B cell (primary cell): Measurements from ENCODE around the gene PPP1R27. TPM values are rescaled to one million over a fixed set of nuclear protein-coding genes. Genes with fewer than 3 reads are reported as not detected.
A peak's percentile ranks its signal among the peaks of the same experiment; 100 is the strongest.

Experiments
- ATAC-seq: fragments of 200-7000 bp; cut with Tn5 transposase; one replicate; pipeline ENCODE4 v1.10.0; 2021; ENCODE audit warnings: low read depth, mild to moderate bottlenecking, moderate number of reproducible peaks, moderate library complexity
- CTCF ChIA-PET: fragments of 350-600 bp; sonication (Branson Sonifier 250); formaldehyde crosslinking; loops from one replicate; lab custom pipeline; 2021; ENCODE audit warnings: antibody characterized with exemption, inconsistent platforms; lab: Charles Lee
- POLR2A ChIA-PET: fragments of 350-600 bp; sonication (Branson Sonifier 250); formaldehyde crosslinking; loops from one replicate; lab custom pipeline; 2021; ENCODE audit warnings: antibody characterized with exemption; lab: Charles Lee
- DNase-seq: peaks from one replicate; pipeline ENCODE4 v3.0.0; 2013
- H2AFZ ChIP-seq: 2 replicates; pipeline ENCODE4 v1.6.1; 2012; ENCODE audit warnings: mild to moderate bottlenecking, low read depth, low read length; ENCODE audit not compliant: insufficient read depth, poor library complexity, severe bottlenecking
- H3K27ac ChIP-seq, 2 donors: 1 replicate in 1 of 2; 2 replicates in 1 of 2; pipeline ENCODE4 v1.5.1; 2012 to 2013; ENCODE audit warnings: low read length in 2 of 2, mild to moderate bottlenecking in 2 of 2, moderate library complexity in 1 of 2
- H3K27me3 ChIP-seq, 4 experiments: fragments of 200-600 bp in 1 of 4; sonication (generic) in 1 of 4; replicated peaks in 1 of 4; 1 replicate in 2 of 4; 2 replicates in 2 of 4; pipeline versions ENCODE4 v1.6.1 to v1.7.0; 2013 to 2016; ENCODE audit warnings: low read length in 3 of 4, mild to moderate bottlenecking in 2 of 4, mixed read lengths in 1 of 4, moderate library complexity in 1 of 4; ENCODE audit not compliant: insufficient read depth in 4 of 4, control insufficient read depth in 3 of 4; ENCODE audit errors: control extremely low read depth in 1 of 4
- H3K36me3 ChIP-seq, 2 experiments: replicated peaks in 1 of 2; 1 replicate in 1 of 2; 2 replicates in 1 of 2; pipeline versions ENCODE4 v1.6.1 to v1.7.1; 2013; ENCODE audit warnings: low read length in 1 of 2; ENCODE audit not compliant: insufficient read depth in 2 of 2, control insufficient read depth in 1 of 2; ENCODE audit errors: control extremely low read depth in 1 of 2, extremely low read depth in 1 of 2
- H3K4me1 ChIP-seq, 2 donors: fragments of 200-600 bp in 1 of 2; sonication (generic) in 1 of 2; 1 replicate in 1 of 2; 2 replicates in 1 of 2; pipeline versions ENCODE4 v1.5.1 to v1.6.1; 2013 to 2017; ENCODE audit warnings: low read length in 2 of 2; ENCODE audit not compliant: control insufficient read depth in 2 of 2, insufficient read depth in 2 of 2
- H3K4me2 ChIP-seq: replicated peaks from 2 replicates; pipeline ENCODE3; 2012; ENCODE audit warnings: mild to moderate bottlenecking, low read depth, low read length; ENCODE audit not compliant: poor library complexity, severe bottlenecking
- H3K4me3 ChIP-seq, 5 experiments: fragments of 200-600 bp in 1 of 5; sonication (generic) in 1 of 5; 1 replicate in 3 of 5; 2 replicates in 2 of 5; pipeline versions ENCODE4 v1.5.1 to v1.7.0; 2011 to 2016; ENCODE audit warnings: low read length in 4 of 5, mild to moderate bottlenecking in 4 of 5, low read depth in 2 of 5, control low read depth in 1 of 5, moderate library complexity in 1 of 5; ENCODE audit not compliant: insufficient read depth in 1 of 5; ENCODE audit errors: control extremely low read depth in 1 of 5, extremely low read depth in 1 of 5
- H3K79me2 ChIP-seq: fragments of 200-600 bp; sonication (generic); one replicate; pipeline ENCODE4 v1.6.0; 2016; ENCODE audit warnings: low read length; ENCODE audit not compliant: control insufficient read depth, insufficient read depth
- H3K9ac ChIP-seq: fragments of 200-600 bp; sonication (generic); 2 replicates; pipeline ENCODE4 v1.6.1; 2017; ENCODE audit warnings: mild to moderate bottlenecking, low read length, moderate library complexity
- H3K9me3 ChIP-seq, 3 donors: one replicate each; pipeline versions ENCODE4 v1.6.1 to v1.7.1; 2013; ENCODE audit warnings: low read length in 2 of 3; ENCODE audit not compliant: control insufficient read depth in 2 of 3, insufficient read depth in 1 of 3; ENCODE audit errors: control extremely low read depth in 1 of 3
- H4K20me1 ChIP-seq: 2 replicates; pipeline ENCODE4 v1.6.0; 2012; ENCODE audit warnings: mild to moderate bottlenecking, low read length; ENCODE audit not compliant: insufficient read depth, control insufficient read depth, poor library complexity, severe bottlenecking
- H3K27ac Mint-ChIP-seq: one replicate; pipeline ENCODE4 v1.8.0; 2021; ENCODE audit warnings: mixed read lengths
- H3K27me3 Mint-ChIP-seq: one replicate; pipeline ENCODE4 v1.8.0; 2021; ENCODE audit warnings: mixed read lengths
- H3K4me1 Mint-ChIP-seq: one replicate; pipeline ENCODE4 v1.8.0; 2021; ENCODE audit warnings: mixed read lengths
- H3K4me3 Mint-ChIP-seq: one replicate; pipeline ENCODE4 v1.8.0; 2021; ENCODE audit warnings: mixed read lengths
- H3K9me3 Mint-ChIP-seq: one replicate; pipeline ENCODE4 v1.8.0; 2022; ENCODE audit warnings: mixed read lengths; ENCODE audit not compliant: insufficient read depth
- CTCF ChIP-seq: fragments of 200-600 bp; IDR thresholded peaks from one replicate; pipeline ENCODE4 v1.8.0; 2022; ENCODE audit warnings: antibody characterized with exemption, mild to moderate bottlenecking
- EZH2 ChIP-seq: IDR thresholded peaks from 2 replicates; pipeline ENCODE4 v1.6.1; 2012; ENCODE audit warnings: borderline replicate concordance, low read depth, mild to moderate bottlenecking, moderate library complexity, low read length; ENCODE audit not compliant: insufficient read depth, poor library complexity, severe bottlenecking
- WGBS: methylation state at CpG from one replicate; pipeline ENCODE4 v1.1.5; 2013; ENCODE audit warnings: missing lambda C conversion rate; ENCODE audit not compliant: insufficient coverage; 5-methylcytosine and 5-hydroxymethylcytosine counted together
- intact Hi-C: fragments of 100-400 bp; cut with micrococcal nuclease; formaldehyde crosslinking; loops from one replicate; pipeline ENCODE4 v1.10.0; 2022
- polyA plus RNA-seq: library from polyadenylated mRNA; depleted of rRNA; stranded (reverse); fragments of >200 nt; gene quantifications from 2 replicates; pipeline ENCODE4 v1.2.3, GENCODE V29; 2012
- total RNA-seq, 2 donors: library from RNA; stranded (reverse); fragments of 120-200 nt in 1 of 2; gene quantifications; 1 replicate in 1 of 2; 2 replicates in 1 of 2; pipeline versions ENCODE4 v1.2.3 to v1.2.4, GENCODE V29; 2013 to 2022

Gene PPP1R27
- total and polyA plus RNA-seq, 2 donors (not counting 1 experiment from before 2014, with no cell fraction given), result not detected

- ATAC-seq (no peak), DNase-seq (no peak)
- Mint-ChIP-seq H3K27me3 (no peaks in the 10 kb centered on the region), H3K27ac (peak within 1 kb of the TSS; percentile 96), H3K9me3 (no peaks in the 10 kb centered on the region), H3K4me1 (peaks cover 32% of the 10 kb centered on the region), H3K4me3 (peak within 1 kb of the TSS; percentile 92)
- WGBS, result under 1% methylated on average over 95 of the region's 95 CpGs
- TF ChIP-seq CTCF (no peak), EZH2 (no peak)
- H3K9me3 ChIP-seq, result no peaks in the 10 kb centered on the region
- intact Hi-C loops, result loop anchor here (1.0 to 10.0 kb wide), 11 partner anchors 11 to 435 kb away; partner anchors contain the start of genes ALYREF, ANAPC11, ARHGDIA and ARL16
- H3K27ac ChIP-seq, result peak within 1 kb of the TSS; percentile 94 to 98
- no peaks in the 10 kb centered on the region for H3K27me3 ChIP-seq
- peak within 1 kb of the TSS; percentile 71 to 80 (median 75) for H3K4me3 ChIP-seq
- ChIA-PET POLR2A (interaction anchor here (1.0 to 2.5 kb wide), 3 partner anchors 10 to 27 kb away, joined by 6 to 15 read pairs (median 9); partner anchors contain the start of genes ARHGDIA and MCRIP1), CTCF (interaction anchor here (1.0 to 1.6 kb wide), 2 partner anchors 10 to 157 kb away, joined by 4 to 7 read pairs; partner anchors contain the start of genes ARHGDIA and MRPL12)
- peak within 1 kb of the TSS; percentile 87 for H3K4me2 ChIP-seq
- peaks cover 36% of the 10 kb centered on the region for H4K20me1 ChIP-seq
- H3K36me3 ChIP-seq, result peaks cover under 1 to 19% of the 10 kb centered on the region in 2 experiments
- peak within 1 kb of the TSS; percentile 84 for H3K9ac ChIP-seq
- peaks cover 17 to 26% of the 10 kb centered on the region in 2 donors for H3K4me1 ChIP-seq
- peaks cover 53% of the 10 kb centered on the region for H3K79me2 ChIP-seq
- peak within 1 kb of the TSS; percentile 76 for H2AFZ ChIP-seq
Measured at GRCh38 chr17:81859906-81860755, 25.3 kb upstream of the PPP1R27 start, which contains the start of gene P4HB. Gene P4HB (minus strand): TSS chr17:81860535. CDS start chr17:81860471, 64 bp downstream.
